Tibial nerve (tissue), 4 donors: ENCODE measurements around the gene COBL. TPM values are rescaled to one million over a fixed set of nuclear protein-coding genes. Genes with fewer than 3 reads are reported as not detected.

Source experiments
- DNase-seq, 2 donors: peaks; one replicate each; pipeline ENCODE4 v3.0.0-alpha.2; 2019; ENCODE audit warnings: low spot score in 2 of 2
- H3K27ac ChIP-seq, 4 donors: fragments of 200-600 bp; sonication (generic) in 3 of 4; one replicate each; pipeline ENCODE4 v1.5.1; 2017 to 2019; ENCODE audit warnings: mild to moderate bottlenecking in 1 of 4
- H3K27me3 ChIP-seq, 2 donors: fragments of 200-600 bp; sonication (generic) in 1 of 2; one replicate each; pipeline versions ENCODE4 v1.5.1 to v1.6.0; 2017 to 2019
- H3K36me3 ChIP-seq, 3 donors: fragments of 200-600 bp; sonication (generic); one replicate each; pipeline ENCODE4 v1.5.1; 2018 to 2019
- H3K4me1 ChIP-seq, 4 donors: fragments of 200-600 bp; sonication (generic) in 3 of 4; one replicate each; pipeline ENCODE4 v1.5.1; 2017 to 2019
- H3K4me3 ChIP-seq, 4 donors: fragments of 200-600 bp; sonication (generic) in 3 of 4; one replicate each; pipeline ENCODE4 v1.5.1; 2017 to 2019; ENCODE audit warnings: mild to moderate bottlenecking in 1 of 4, moderate library complexity in 1 of 4
- H3K9me3 ChIP-seq, 4 donors: fragments of 200-600 bp; sonication (generic) in 3 of 4; one replicate each; pipeline ENCODE4 v1.5.1; 2017 to 2019
- CTCF ChIP-seq, 5 experiments: fragments of 200-600 bp in 3 of 5; fragments of 450-650 bp in 2 of 5; sonication (generic) in 3 of 5; IDR thresholded peaks; one replicate each; pipeline ENCODE4 v1.5.1; 2016 to 2019; ENCODE audit warnings: antibody characterized with exemption in 5 of 5, mild to moderate bottlenecking in 3 of 5, moderate library complexity in 2 of 5
- EP300 ChIP-seq, 2 donors: sonication (generic); formaldehyde crosslinking; IDR thresholded peaks; one replicate each; pipeline ENCODE4 v1.6.1; 2017; ENCODE audit warnings: antibody characterized with exemption in 2 of 2, mild to moderate bottlenecking in 1 of 2
- POLR2A ChIP-seq, 2 donors: fragments of 450-650 bp; IDR thresholded peaks; one replicate each; pipeline ENCODE4 v1.6.1; 2017; ENCODE audit warnings: antibody characterized with exemption in 2 of 2, mild to moderate bottlenecking in 2 of 2, moderate library complexity in 2 of 2
- WGBS, 2 donors: methylation state at CpG; one replicate each; pipeline ENCODE4 v1.1.5; 2018; 5-methylcytosine and 5-hydroxymethylcytosine counted together
- total RNA-seq, 4 donors: library from RNA; depleted of rRNA; stranded (reverse); fragments of >200 nt; gene quantifications; one replicate each; pipeline ENCODE4 v1.1.0, GENCODE V29; 2016

Gene COBL
- total RNA-seq, 4 donors from 2014 or later, result 6.3 to 18.1 (median 8.1) TPM

- Histone ChIP-seq H3K36me3 (no peaks in the 10 kb centered on the region), H3K27ac (no peak overlapping the region), H3K27me3 (no peaks in the 10 kb centered on the region), H3K4me1 (peaks cover 0 to 7% (median 0%) of the 10 kb centered on the region in 4 donors), H3K9me3 (no peaks in the 10 kb centered on the region), H3K4me3 (no peak overlapping the region)
- 73 to 86% methylated on average over 7 of the region's 7 CpGs for WGBS, 2 donors
- TF ChIP-seq CTCF (IDR thresholded peaks at IDR 0.05), result no peak
- no peak for TF ChIP-seq EP300 (IDR thresholded peaks at IDR 0.05)
- no peak for TF ChIP-seq POLR2A (IDR thresholded peaks at IDR 0.05)
- no peak for DNase-seq
These were observed 304.8 kb downstream of the COBL start for GRCh38 chr7:51011710-51012350.

- Histone ChIP-seq H3K9me3 (no peaks in the 10 kb centered on the region), H3K4me3 (no peak overlapping the region), H3K4me1 (peaks cover 0 to 7% (median 0%) of the 10 kb centered on the region in 4 donors), H3K36me3 (no peaks in the 10 kb centered on the region), H3K27me3 (no peaks in the 10 kb centered on the region), H3K27ac (no peak overlapping the region)
- 78 to 79% methylated on average over 7 of the region's 7 CpGs for WGBS, 2 donors
- no peak for TF ChIP-seq CTCF (IDR thresholded peaks at IDR 0.05)
- TF ChIP-seq POLR2A (IDR thresholded peaks at IDR 0.05), result no peak
- TF ChIP-seq EP300 (IDR thresholded peaks at IDR 0.05), result no peak
- no peak for DNase-seq
These were observed 306.1 kb downstream of the COBL start for GRCh38 chr7:51010534-51010933.

GRCh38 chr7:51009716-51010496 is 306.7 kb downstream of the COBL start:
- no peak overlapping the region for H3K4me3 ChIP-seq
- no peaks in the 10 kb centered on the region for H3K27me3 ChIP-seq
- TF ChIP-seq POLR2A (IDR thresholded peaks at IDR 0.05) (no peak), CTCF (IDR thresholded peaks at IDR 0.05) (no peak), EP300 (IDR thresholded peaks at IDR 0.05) (no peak)
- H3K36me3 ChIP-seq, result no peaks in the 10 kb centered on the region
- WGBS, 2 donors, result 63 to 68% methylated on average over 12 to 17 of the region's 17 CpGs
- H3K4me1 ChIP-seq, result peaks cover 0 to 7% (median 0%) of the 10 kb centered on the region in 4 donors
- no peak for DNase-seq
- no peaks in the 10 kb centered on the region for H3K9me3 ChIP-seq
- H3K27ac ChIP-seq, result no peak overlapping the region

- no peaks in the 10 kb centered on the region for H3K27me3 ChIP-seq
- DNase-seq, result peak in 1 of 2 donors; percentile 3
- no peak overlapping the region for H3K27ac ChIP-seq
- H3K9me3 ChIP-seq, result no peaks in the 10 kb centered on the region
- peaks cover 0 to 7% (median 0%) of the 10 kb centered on the region in 4 donors for H3K4me1 ChIP-seq
- H3K36me3 ChIP-seq, result no peaks in the 10 kb centered on the region
- H3K4me3 ChIP-seq, result no peak overlapping the region
- no peak for TF ChIP-seq EP300 (IDR thresholded peaks at IDR 0.05)
- no peak for TF ChIP-seq CTCF (IDR thresholded peaks at IDR 0.05)
- TF ChIP-seq POLR2A (IDR thresholded peaks at IDR 0.05), result no peak
- 85 to 88% methylated on average over 21 of the region's 21 CpGs for WGBS, 2 donors
These were observed 308.8 kb downstream of the COBL start for GRCh38 chr7:51007551-51008505.
